Trophoblast cell (in vitro differentiated cells and primary cell): Measurements from ENCODE around the gene SMG6.

ENCODE experiments used
- DNase-seq, 2 donors: peaks; one replicate each; pipeline ENCODE4 v3.0.0-alpha.2; 2016
- H2AFZ ChIP-seq: 2 replicates; pipeline ENCODE4 v1.6.1; 2013; ENCODE audit warnings: low read length, moderate library complexity, mild to moderate bottlenecking; ENCODE audit not compliant: insufficient read depth, poor library complexity
- H2AK5ac ChIP-seq: 2 replicates; pipeline ENCODE4 v1.6.1; 2013; ENCODE audit warnings: mild to moderate bottlenecking, low read length
- H2BK120ac ChIP-seq: 2 replicates; pipeline ENCODE4 v1.6.1; 2013; ENCODE audit warnings: low read length, mild to moderate bottlenecking, moderate library complexity; ENCODE audit not compliant: insufficient read depth, poor library complexity
- H2BK12ac ChIP-seq: 2 replicates; pipeline ENCODE4 v1.6.1; 2013; ENCODE audit warnings: mild to moderate bottlenecking, low read length, moderate library complexity
- H2BK5ac ChIP-seq: 2 replicates; pipeline ENCODE4 v1.6.1; 2013; ENCODE audit warnings: low read length, low read depth, moderate library complexity, mild to moderate bottlenecking; ENCODE audit not compliant: poor library complexity
- H3K14ac ChIP-seq: 2 replicates; pipeline ENCODE4 v1.6.1; 2013; ENCODE audit warnings: mild to moderate bottlenecking, low read length
- H3K18ac ChIP-seq: 2 replicates; pipeline ENCODE4 v1.6.1; 2013; ENCODE audit warnings: mild to moderate bottlenecking, low read length
- H3K23ac ChIP-seq: 2 replicates; pipeline ENCODE4 v1.6.1; 2013; ENCODE audit warnings: low read length
- H3K27ac ChIP-seq: 2 replicates; pipeline ENCODE4 v1.5.1; 2013; ENCODE audit warnings: low read depth, mild to moderate bottlenecking, inconsistent platforms, low read length, moderate library complexity
- H3K27me3 ChIP-seq: 2 replicates; pipeline ENCODE4 v1.6.1; 2013; ENCODE audit warnings: inconsistent platforms, mild to moderate bottlenecking, low read length, moderate library complexity; ENCODE audit not compliant: insufficient read depth
- H3K36me3 ChIP-seq, 2 experiments: 1 replicate in 1 of 2; 2 replicates in 1 of 2; pipeline ENCODE4 v1.6.1; 2013; ENCODE audit warnings: low read length in 2 of 2, mild to moderate bottlenecking in 2 of 2, moderate library complexity in 1 of 2; ENCODE audit not compliant: insufficient read depth in 2 of 2, control insufficient read depth in 1 of 2
- H3K4ac ChIP-seq: 2 replicates; pipeline ENCODE4 v1.6.1; 2013; ENCODE audit warnings: low read depth, mild to moderate bottlenecking, low read length, moderate library complexity
- H3K4me1 ChIP-seq, 2 experiments: 1 replicate in 1 of 2; 2 replicates in 1 of 2; pipeline ENCODE4 v1.6.1; 2013; ENCODE audit warnings: low read length in 2 of 2, mild to moderate bottlenecking in 2 of 2, moderate library complexity in 1 of 2; ENCODE audit not compliant: insufficient read depth in 2 of 2, control insufficient read depth in 1 of 2
- H3K4me2 ChIP-seq: 2 replicates; pipeline ENCODE4 v1.6.1; 2013; ENCODE audit warnings: inconsistent platforms, mild to moderate bottlenecking, low read length, moderate library complexity
- H3K4me3 ChIP-seq: 2 replicates; pipeline ENCODE4 v1.5.1; 2013; ENCODE audit warnings: mild to moderate bottlenecking, low read depth, low read length, inconsistent platforms
- H3K79me1 ChIP-seq: one replicate; pipeline ENCODE4 v1.6.1; 2013; ENCODE audit warnings: low read length
- H3K79me2 ChIP-seq: 2 replicates; pipeline ENCODE4 v1.6.1; 2013; ENCODE audit warnings: low read length, mild to moderate bottlenecking; ENCODE audit not compliant: control insufficient read depth, insufficient read depth, poor library complexity
- H3K9ac ChIP-seq: 2 replicates; pipeline ENCODE4 v1.6.1; 2013; ENCODE audit warnings: mild to moderate bottlenecking, low read length
- H3K9me3 ChIP-seq: 2 replicates; pipeline ENCODE4 v1.6.1; 2013; ENCODE audit warnings: low read depth, mild to moderate bottlenecking, control low read depth, inconsistent platforms, low read length; ENCODE audit not compliant: insufficient read depth
- H4K12ac ChIP-seq: 2 replicates; pipeline ENCODE4 v1.6.1; 2013; ENCODE audit warnings: low read depth, mild to moderate bottlenecking, low read length, moderate library complexity
- H4K8ac ChIP-seq: 2 replicates; pipeline ENCODE4 v1.6.1; 2013; ENCODE audit warnings: low read depth, mild to moderate bottlenecking, low read length, moderate library complexity
- H4K91ac ChIP-seq: one replicate; pipeline ENCODE4 v1.6.1; 2013; ENCODE audit warnings: low read depth, mild to moderate bottlenecking, low read length, moderate library complexity
- WGBS: extraction: QIAGEN DNeasy Blood & Tissue Kit; methylation state at CpG from one replicate; pipeline ENCODE4 v1.1.7; 2013; ENCODE audit warnings: missing lambda C conversion rate; ENCODE audit not compliant: insufficient read length, insufficient coverage; ENCODE audit errors: extremely low coverage; 5-methylcytosine and 5-hydroxymethylcytosine counted together

Gene SMG6

GRCh38 chr17:2282297-2282873, 21.2 kb downstream of the SMG6 start:
- no peak overlapping the region for H3K4ac ChIP-seq
- H4K8ac ChIP-seq, result no peak overlapping the region
- no peaks in the 10 kb centered on the region for H3K27me3 ChIP-seq
- H2AFZ ChIP-seq, result no peak overlapping the region
- H2BK12ac ChIP-seq, result no peak overlapping the region
- WGBS, result no CpG with 5 or more reads among the region's 7 CpGs
- no peak overlapping the region for H2AK5ac ChIP-seq
- H3K79me1 ChIP-seq, result no peaks in the 10 kb centered on the region
- no peak overlapping the region for H3K23ac ChIP-seq
- no peak overlapping the region for H3K4me3 ChIP-seq
- no peak overlapping the region for H2BK120ac ChIP-seq
- H3K9ac ChIP-seq, result no peak overlapping the region
- no peak overlapping the region for H4K12ac ChIP-seq
- no peak overlapping the region for H2BK5ac ChIP-seq
- no peaks in the 10 kb centered on the region for H3K4me1 ChIP-seq
- H3K18ac ChIP-seq, result no peak overlapping the region
- peak; percentile 43 to 89 for DNase-seq
- no peak overlapping the region for H4K91ac ChIP-seq
- no peak overlapping the region for H3K27ac ChIP-seq
- H3K4me2 ChIP-seq, result no peak overlapping the region
- H3K9me3 ChIP-seq, result no peaks in the 10 kb centered on the region
- H3K36me3 ChIP-seq, result peaks cover 31 to 35% of the 10 kb centered on the region in 2 experiments
- no peak overlapping the region for H3K14ac ChIP-seq
- no peaks in the 10 kb centered on the region for H3K79me2 ChIP-seq

- Histone ChIP-seq H3K4me2 (no peak overlapping the region), H3K4ac (no peak overlapping the region), H3K14ac (no peak overlapping the region), H3K27ac (no peak overlapping the region), H3K4me1 (no peaks in the 10 kb centered on the region), H3K36me3 (peaks cover 42 to 44% of the 10 kb centered on the region in 2 experiments), H3K4me3 (no peak overlapping the region), H2BK120ac (no peak overlapping the region), H3K79me1 (no peaks in the 10 kb centered on the region), H2BK12ac (no peak overlapping the region), H3K18ac (no peak overlapping the region), H3K23ac (no peak overlapping the region), H3K9ac (peak overlapping the region; percentile 24), H4K8ac (no peak overlapping the region), H3K79me2 (no peaks in the 10 kb centered on the region), H4K12ac (no peak overlapping the region), H2BK5ac (no peak overlapping the region), H3K27me3 (no peaks in the 10 kb centered on the region), H2AFZ (no peak overlapping the region), H4K91ac (no peak overlapping the region), H2AK5ac (no peak overlapping the region), H3K9me3 (no peaks in the 10 kb centered on the region)
- DNase-seq, result no peak
- WGBS, result no CpG with 5 or more reads among the region's 9 CpGs
Observed at GRCh38 chr17:2279707-2280106, 23.9 kb downstream of the SMG6 start.

- H2AFZ ChIP-seq, result no peak overlapping the region
- no peaks in the 10 kb centered on the region for H3K79me1 ChIP-seq
- no peak overlapping the region for H4K91ac ChIP-seq
- no peak overlapping the region for H3K18ac ChIP-seq
- H2BK12ac ChIP-seq, result no peak overlapping the region
- no peak overlapping the region for H2BK120ac ChIP-seq
- H3K14ac ChIP-seq, result no peak overlapping the region
- H2BK5ac ChIP-seq, result no peak overlapping the region
- no peaks in the 10 kb centered on the region for H3K9me3 ChIP-seq
- H4K12ac ChIP-seq, result no peak overlapping the region
- WGBS, result no CpG with 5 or more reads among the region's 9 CpGs
- no peak for DNase-seq
- no peak overlapping the region for H3K27ac ChIP-seq
- H3K23ac ChIP-seq, result no peak overlapping the region
- no peak overlapping the region for H3K4me3 ChIP-seq
- no peak overlapping the region for H4K8ac ChIP-seq
- H3K36me3 ChIP-seq, result peaks cover 36 to 38% of the 10 kb centered on the region in 2 experiments
- no peak overlapping the region for H3K4me2 ChIP-seq
- H3K79me2 ChIP-seq, result no peaks in the 10 kb centered on the region
- no peak overlapping the region for H2AK5ac ChIP-seq
- no peaks in the 10 kb centered on the region for H3K4me1 ChIP-seq
- H3K4ac ChIP-seq, result no peak overlapping the region
- no peaks in the 10 kb centered on the region for H3K27me3 ChIP-seq
- no peak overlapping the region for H3K9ac ChIP-seq
Observed at GRCh38 chr17:2277429-2278170, 26.0 kb downstream of the SMG6 start.

GRCh38 chr17:2275722-2276121, 27.9 kb downstream of the SMG6 start:
- H3K14ac ChIP-seq, result no peak overlapping the region
- peaks cover 26 to 32% of the 10 kb centered on the region in 2 experiments for H3K36me3 ChIP-seq
- no peak overlapping the region for H4K91ac ChIP-seq
- H3K79me1 ChIP-seq, result no peaks in the 10 kb centered on the region
- H4K12ac ChIP-seq, result no peak overlapping the region
- H2AK5ac ChIP-seq, result no peak overlapping the region
- H2BK12ac ChIP-seq, result no peak overlapping the region
- no peak overlapping the region for H3K27ac ChIP-seq
- H3K18ac ChIP-seq, result no peak overlapping the region
- no peaks in the 10 kb centered on the region for H3K9me3 ChIP-seq
- no peak overlapping the region for H3K9ac ChIP-seq
- H3K27me3 ChIP-seq, result no peaks in the 10 kb centered on the region
- no CpG with 5 or more reads among the region's 1 CpG for WGBS
- no peak overlapping the region for H3K4me3 ChIP-seq
- no peak overlapping the region for H3K23ac ChIP-seq
- DNase-seq, result no peak
- H3K4ac ChIP-seq, result no peak overlapping the region
- no peak overlapping the region for H2BK120ac ChIP-seq
- H3K4me1 ChIP-seq, result no peaks in the 10 kb centered on the region
- H3K79me2 ChIP-seq, result no peaks in the 10 kb centered on the region
- no peak overlapping the region for H4K8ac ChIP-seq
- no peak overlapping the region for H3K4me2 ChIP-seq
- H2BK5ac ChIP-seq, result no peak overlapping the region
- no peak overlapping the region for H2AFZ ChIP-seq
